CD4-positive, alpha-beta T cell treated with Interleukin-4 for 1 hour (primary cell): ENCODE measurements around the gene MAP3K14.
"Not testable (repeated sequence)": the region's sequence is repeated elsewhere in the genome, so short reads cannot be mapped to it uniquely, and the experiment has no call there.

Experiments
- DNase-seq, 2 donors: peaks; one replicate each; pipeline ENCODE4 v3.0.0-alpha.2; 2020 to 2022

Gene MAP3K14

DNA sequence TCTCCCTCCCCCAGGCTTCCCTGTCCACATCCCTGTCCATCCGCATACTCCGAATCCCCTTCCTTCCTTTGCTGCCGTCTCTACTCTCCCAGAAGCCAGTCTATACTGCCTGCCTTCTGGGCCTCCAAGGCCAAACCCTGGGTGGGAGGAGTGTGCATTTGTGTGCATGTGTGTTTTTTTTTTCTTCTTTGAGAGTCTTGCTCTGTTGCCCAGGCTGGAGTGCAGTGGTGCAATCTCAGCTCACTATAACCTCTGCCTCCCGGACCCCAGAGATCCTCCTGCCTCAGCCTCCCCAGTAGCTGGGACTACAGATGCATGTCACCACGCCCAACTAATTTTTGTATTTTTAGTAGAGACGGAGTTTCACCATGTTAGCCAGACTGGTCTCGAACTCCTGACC lies 63.6 kb downstream of the MAP3K14 start:
- DNase-seq, result not testable (repeated sequence)

- no peak for DNase-seq
These were observed 64.9 kb downstream of the MAP3K14 start for GRCh38 chr17:45251931-45252330.

- DNase-seq, result peak; percentile 82 to 85
These were observed 68.5 kb downstream of the MAP3K14 start for GRCh38 chr17:45248132-45248957.

DNA sequence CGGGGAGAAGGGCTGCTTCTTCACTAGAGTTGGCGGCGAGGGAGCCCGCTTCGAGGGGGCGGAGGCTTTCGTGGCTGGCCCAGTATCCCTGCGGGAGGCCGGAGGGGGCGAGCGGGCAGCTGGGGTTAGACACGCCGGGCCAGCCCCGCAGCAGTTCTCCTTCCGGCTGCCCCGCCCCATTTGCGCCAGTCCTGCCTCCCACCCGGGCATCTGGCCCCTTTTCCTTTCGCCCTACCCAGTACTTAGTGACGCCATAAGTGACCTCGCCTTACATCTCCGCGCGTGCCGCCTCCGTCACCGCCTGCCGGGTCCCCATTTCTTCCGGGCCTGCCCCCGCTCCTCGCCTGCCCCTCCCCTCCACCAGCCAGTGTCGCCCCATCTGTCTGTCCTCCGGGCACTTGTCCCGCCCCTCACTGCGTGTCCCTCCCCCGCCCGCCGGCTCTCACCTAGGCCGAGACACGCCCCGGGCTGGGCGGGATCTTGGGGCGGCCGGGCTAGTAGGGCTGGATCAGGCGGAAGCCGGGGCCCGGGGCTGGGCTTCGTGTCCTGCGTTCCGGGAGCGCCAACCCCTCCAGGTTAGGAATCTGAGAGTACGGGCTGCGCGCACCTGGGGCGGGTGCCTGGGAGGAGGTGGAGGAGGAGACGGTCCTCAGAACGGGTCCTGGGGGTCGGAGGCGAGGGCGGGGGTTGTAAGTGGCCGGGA lies 69.2 kb downstream of the MAP3K14 start:
- DNase-seq, result peak; percentile 97 to 98

DNA sequence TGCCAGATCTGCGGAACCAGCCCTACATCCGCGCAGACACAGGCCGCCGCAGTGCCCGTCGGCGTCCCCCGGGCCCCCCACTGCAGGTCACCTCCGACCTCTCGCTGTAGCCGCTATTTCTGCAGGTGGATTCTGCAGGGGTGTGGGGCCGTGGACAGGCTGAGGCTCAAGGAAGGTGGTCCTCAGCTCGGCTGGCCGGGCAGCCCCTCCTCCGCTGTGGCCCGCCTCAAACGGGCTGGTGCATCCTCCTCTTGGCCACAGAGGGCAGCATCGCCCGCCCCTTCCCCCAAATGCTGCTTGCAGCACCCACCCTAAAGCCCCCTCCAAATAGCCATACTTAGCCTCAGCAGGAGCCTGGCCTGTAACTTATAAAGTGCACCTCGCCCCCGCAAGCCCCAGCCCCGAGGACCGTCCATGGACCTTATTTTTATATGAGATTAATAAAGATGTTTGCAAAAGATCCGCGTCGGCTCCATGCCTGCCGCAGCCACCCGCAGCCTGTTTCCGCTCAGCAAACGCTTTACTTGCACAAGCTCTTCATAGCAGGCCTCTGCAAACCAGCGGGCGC lies 69.9 kb downstream of the MAP3K14 start:
- DNase-seq, result peak in 1 of 2 donors; percentile 31

DNA sequence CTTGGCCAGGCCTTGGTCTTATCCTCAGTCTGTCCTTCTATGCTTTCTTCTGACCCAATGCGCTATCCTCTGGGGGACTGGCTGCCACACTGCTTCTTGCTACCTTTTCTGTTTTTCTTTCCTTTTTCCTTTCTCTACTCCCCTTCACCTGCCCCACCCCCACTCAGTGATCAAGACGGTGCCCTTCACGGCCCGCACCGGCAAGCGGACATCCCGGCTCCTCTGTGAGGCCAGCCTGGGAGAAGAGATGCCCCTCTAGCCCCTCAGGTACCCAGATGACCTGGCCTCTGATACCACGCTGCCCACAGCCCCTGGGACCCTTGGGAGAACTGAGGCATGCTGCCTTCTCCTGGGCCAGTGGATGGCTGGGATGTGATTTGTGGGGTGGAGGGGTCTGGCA lies 70.5 kb downstream of the MAP3K14 start:
- DNase-seq, result no peak

GRCh38 chr17:45244725-45245656 lies 71.8 kb downstream of the MAP3K14 start:
- no peak for DNase-seq

- DNase-seq, result no peak
These were observed 73.1 kb downstream of the MAP3K14 start for GRCh38 chr17:45243750-45244149.

GRCh38 chr17:45242029-45242414 lies 74.8 kb downstream of the MAP3K14 start:
- no peak for DNase-seq

GRCh38 chr17:45241328-45242028 lies 75.3 kb downstream of the MAP3K14 start:
- DNase-seq, result no peak

DNA sequence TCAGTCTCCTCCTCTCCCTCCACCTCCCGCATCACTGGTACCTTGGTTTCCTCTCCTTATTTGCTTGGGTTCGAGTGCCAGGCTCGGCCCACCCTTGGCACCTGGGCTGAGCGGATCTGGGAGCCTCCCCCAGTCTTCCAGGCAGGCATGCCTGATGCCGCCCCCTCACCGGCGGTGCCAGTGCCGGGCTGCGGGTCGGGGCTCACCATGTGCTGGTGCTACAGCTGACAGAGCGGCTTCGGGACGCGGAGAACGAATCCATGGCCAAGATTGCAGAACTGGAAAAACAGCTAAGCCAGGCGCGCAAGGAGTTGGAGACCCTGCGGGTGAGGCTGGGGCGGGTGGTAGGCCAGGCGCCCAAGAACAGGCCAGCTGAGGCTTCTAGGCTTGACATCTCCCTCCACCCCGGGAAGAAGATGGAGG lies 75.9 kb downstream of the MAP3K14 start:
- no peak for DNase-seq

DNA sequence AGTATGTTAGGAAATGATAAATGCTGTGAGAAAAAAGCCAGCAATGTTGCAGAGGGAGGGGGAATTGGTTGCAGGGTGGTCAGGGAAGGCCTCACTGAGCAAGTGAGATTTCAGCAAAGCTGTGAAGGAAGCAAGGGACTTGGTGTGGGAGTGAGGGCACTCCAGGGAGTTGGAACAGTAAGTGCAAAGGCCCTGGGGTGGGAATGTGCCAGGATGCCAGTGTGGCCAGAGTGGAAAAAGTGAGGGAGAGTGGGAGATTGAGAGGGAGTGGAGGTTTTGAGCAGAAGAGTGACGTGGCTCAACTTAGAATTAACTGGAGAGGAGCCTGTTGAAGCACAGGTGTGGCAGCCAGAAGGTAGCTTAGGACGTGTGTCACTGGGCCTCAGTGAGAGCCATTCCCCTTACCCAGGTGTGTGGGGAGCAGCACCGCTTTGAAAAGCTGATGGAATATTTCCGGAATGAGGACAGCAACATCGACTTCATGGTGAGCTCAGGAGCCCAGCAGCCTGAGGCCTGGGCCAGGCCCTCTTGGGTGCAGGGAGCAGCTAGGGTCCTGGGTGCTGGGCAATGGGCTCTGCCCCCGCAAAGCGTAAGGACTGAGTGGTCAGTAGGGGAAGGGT lies 78.6 kb downstream of the MAP3K14 start:
- DNase-seq, result no peak

- DNase-seq, result no peak
These were observed 79.1 kb downstream of the MAP3K14 start for GRCh38 chr17:45237686-45238085.

GRCh38 chr17:45236282-45236606 lies 80.6 kb downstream of the MAP3K14 start:
- DNase-seq, result no peak

DNA sequence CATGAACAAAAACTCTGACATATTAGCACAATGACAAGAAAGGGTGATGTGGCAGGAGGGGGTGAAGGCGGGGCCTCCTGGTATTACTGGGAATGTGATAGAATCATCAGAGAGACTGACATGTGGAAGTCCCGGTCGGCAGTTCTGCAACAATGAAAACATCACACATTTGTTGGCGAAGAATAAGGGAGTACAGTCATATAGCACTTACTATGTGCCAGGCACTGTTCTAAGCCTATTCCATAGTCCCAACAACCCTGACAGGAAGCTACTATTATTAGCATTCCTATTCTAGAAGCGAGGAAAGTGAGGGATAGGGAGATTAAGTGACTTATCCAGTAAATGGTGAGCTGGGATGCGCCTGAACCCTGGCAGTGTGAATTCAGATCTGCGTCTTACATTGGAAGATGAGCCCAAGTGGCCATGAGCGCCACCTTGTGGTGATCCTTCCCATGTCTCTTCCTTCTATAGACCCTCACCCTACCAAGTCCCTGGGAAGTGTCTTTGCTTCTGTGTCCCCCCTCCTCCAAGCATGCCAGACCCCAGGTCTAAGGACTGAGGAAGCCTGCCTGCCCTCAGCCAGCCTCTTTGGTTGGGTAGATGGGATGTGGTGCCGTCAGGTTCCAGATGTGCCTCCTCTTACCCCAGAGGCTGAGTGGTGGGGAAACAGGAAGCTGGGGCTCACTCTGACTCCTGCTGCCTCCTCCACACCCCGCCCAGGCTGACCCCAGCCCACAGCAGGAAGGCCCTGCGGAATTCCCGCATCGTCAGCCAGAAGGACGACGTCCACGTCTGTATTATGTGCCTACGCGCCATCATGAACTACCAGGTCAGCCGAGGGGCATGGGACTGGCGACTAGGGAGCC lies 81.2 kb downstream of the MAP3K14 start:
- DNase-seq, result peak; percentile 81 to 82

GRCh38 chr17:45234641-45235415 lies 82.0 kb downstream of the MAP3K14 start:
- DNase-seq, result peak; percentile 65 to 67

DNA sequence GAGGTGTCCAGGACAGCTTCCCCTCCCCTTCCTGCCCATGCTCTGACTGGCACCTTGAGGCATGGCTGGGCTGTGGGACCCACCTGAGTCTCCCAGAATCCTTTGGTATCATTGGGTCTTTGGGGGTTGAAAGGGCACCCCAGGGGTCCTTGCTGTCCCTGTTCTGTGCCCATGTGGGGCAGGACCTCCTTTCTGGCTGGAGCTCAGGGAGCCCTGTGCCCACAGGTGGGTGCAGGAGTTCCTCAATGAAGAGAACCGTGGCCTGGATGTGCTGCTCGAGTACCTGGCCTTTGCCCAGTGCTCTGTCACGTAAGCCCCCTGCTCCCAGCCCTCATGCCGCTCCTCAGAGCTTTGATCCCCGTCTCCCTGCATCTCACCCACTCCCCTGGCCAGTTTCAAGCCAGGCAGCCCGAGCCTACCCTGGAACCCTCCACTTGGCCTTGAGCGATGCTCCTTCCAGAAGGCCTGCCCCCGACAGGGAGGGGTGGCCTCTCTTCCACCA lies 83.3 kb downstream of the MAP3K14 start:
- no peak for DNase-seq

DNA sequence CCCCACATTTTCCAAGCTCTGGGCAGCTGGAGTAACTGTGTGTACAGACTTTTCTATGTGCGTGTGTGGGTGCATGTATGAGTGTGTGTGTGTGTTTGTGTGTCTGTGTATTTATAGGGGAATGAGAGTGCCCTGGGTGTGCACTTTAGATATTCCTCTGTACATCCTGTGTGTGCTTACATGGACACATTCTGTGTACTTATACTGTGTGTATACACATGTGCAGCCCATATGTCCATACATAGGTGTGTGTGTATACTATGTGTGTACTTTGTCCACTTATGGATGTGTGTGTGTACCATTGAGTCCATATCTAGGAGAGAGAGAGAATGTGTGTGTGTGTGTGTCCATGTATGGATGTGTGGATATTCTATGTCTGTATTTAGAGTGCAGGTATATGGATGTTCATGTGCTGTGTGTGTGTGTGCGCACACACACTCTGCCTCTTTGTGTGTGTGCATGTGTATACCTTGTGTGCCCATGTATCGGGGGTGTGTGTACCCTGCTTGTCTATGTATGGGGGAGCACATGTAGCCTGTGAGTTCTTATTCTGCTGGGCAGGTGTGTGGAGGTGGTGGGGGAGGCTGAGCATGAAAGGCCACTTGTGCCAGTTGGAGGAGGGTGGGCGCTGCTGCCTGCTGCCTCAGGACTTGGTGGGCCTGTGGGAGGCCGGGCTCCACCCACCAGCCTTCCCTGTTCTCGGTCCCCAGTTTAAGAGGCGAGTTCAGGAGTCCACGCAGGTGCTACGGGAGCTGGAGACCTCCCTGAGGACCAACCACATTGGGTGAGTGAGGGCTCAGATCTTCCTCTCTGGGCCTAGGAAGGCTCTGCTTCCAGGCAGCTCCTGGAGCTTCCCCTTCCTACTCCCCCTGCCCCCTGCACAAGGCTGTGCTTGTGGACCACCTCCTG lies 84.1 kb downstream of the MAP3K14 start:
- DNase-seq, result no peak
